Astrocyte of the hippocampus (primary cell): ENCODE results near the gene TTLL11.

Experiments used
- DNase-seq: peaks from one replicate; pipeline ENCODE4 v3.0.0; 2011; ENCODE audit warnings: low read depth, low spot score

Gene TTLL11

DNA sequence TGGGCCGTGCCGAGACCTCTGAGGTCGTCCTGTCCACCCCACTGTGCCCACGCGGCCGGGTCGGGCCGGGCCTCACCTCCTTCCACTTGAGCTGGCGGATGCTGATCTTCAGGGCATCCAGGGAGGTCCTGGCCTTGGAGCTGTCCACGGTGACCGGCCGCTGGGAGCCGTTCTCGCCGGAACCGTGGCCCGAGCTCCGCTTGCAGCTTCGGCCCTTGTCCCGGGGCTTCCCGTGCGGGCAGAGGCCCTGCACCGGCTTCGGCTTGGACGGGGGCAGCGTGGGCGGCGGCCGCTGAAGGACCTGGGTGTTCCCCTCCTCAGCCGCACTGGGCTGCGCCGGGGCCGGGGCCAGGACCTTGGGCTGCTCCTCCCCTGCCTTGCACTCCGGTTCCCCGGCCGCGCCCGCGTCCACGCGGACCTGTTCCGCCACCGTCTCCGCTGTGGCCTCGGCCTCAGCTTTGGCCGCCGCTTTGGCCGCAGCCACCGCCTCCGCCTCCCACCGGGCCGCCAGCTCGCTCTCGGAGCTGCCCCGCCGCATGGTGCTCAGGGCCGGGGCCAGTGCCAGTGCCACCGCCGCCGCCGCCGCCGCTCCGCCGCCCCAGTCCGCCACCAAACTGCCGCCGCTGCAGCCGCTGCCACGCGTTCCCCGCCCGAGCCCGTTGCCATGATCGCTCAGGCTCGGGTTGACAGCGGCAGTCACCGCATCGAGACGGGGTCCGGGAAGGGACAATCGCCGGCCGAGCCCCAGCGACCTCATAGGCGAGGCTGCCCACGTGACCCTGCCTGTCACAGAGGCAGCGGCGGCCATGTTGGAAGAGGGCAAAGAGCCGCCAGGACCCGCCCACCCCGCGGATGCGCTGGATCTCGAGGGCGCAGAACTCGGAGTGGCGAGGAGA, at the start of gene TTLL11:
TTLL11 (minus strand) TSS at position 698 of the 896 bp plus-strand sequence; CDS start at position 538, 160 bp downstream.
- peak; percentile 98 for DNase-seq

- no peak for DNase-seq
These were observed 48.6 kb upstream of the TTLL11 start for GRCh38 chr9:122141671-122142070.

- no peak for DNase-seq
These were observed 47.5 kb upstream of the TTLL11 start for GRCh38 chr9:122140368-122141193.

- DNase-seq = no peak
These were observed 45.6 kb upstream of the TTLL11 start for GRCh38 chr9:122138560-122139268.

DNA sequence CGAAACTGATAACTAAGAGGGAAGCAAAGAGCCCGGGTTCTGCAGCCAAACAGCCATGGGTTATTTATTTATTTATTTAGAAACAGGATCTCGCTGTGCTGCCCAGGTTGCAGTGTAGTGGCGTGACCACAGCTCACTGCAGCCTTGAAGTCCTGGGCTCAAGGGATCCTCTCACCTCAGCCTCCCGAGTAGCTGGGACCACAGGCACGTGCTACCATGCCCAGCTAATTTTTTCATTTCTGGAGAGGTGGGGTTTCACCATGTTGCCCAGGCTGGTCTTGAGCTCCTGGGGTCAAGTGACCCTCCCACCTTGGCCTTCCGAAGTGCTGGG, 42.4 kb upstream of the TTLL11 start:
- no peak for DNase-seq

DNA sequence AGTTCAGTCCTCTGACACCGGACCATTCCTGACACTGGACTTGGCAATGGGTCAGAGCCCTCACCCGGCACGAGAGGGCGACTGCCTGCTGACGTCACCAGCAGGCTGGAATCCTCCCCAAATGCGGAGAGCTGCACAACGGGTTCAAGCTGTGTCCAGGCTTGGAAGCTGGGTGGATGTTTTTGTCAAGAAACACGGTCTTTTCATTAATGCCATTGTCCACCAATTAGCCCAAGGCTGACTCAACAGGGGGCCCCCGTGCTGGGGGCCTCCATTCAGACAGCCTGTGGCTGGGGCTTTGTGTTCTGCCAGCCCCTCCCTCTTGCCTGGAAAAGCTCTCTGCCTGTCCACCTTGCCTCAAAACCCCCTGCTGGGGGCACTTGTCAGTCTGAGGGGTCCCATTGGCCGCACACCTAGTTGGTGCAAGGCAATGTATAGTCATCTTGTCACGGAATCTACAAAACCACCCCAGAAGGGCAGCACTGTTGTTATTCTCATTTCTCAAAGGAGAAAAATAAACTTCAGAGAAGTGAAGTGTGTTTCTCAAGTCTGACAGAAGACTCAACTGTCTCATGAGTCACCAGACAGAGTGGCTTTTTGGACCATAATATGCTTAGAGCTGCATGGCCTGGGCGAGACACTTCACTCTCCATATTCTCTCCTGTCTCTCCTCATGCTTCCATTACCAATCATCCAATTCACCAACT, 41.9 kb upstream of the TTLL11 start:
- DNase-seq = peak; percentile 58

DNA sequence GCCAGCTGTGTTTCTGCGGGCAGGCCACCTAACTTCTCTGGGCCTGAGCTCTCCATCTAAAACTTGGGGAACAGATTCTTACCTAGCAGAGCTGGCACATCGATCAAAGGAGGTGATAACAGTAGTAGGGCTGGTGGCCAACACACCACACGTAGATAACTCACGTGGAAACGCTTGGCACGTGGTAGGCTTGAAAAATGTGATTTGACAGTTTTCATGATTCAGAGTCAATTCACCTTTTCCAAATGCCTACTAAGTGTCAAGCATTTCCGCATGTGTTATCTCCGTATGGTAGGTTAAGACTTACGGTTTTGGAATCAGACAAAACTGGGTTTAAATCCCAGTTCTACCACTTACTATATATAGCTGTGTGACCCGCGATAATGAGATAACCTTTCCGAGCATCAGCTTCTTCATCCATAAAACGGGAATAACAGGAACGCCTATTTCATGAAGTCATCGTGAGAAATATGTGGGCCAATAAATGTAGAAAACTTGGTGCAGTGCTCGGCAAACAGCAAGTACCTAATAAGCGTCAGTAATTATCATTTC, 41.0 kb upstream of the TTLL11 start:
- DNase-seq = no peak

DNA sequence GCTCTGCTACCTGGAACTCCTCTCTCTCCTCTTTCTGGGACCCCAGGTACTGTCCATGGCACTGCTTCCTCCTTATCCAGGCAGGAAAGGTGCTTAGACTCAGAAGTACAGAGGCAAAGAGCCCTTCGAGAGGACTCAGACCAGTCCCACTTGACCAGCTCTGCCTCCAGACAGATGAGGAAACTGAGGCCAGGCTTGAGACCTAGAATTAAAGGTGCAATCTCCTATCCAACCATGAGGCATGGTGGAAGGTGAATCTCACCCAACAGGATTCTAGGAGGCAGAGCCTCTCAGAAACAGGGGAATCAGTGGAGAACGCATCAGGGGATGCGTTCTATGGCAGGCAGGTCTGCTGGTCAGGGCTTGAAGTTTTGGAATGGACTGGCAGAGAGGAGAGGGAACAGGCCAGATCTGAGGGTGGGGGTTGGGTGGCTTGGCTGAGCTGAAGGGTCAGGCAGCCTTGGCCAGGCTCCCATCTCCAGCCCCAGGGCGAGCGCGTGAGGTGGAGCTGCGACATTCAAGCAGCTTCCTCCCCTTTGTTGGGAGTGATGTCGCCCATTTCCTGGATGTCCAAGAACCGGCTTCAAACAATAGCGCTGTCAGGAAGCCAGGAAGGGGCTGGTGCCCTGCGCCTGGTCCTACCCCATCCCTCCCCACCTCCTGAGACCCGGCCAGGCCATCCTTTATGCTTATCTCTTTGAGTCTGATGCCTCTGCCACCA, 40.3 kb upstream of the TTLL11 start:
- no peak for DNase-seq

DNA sequence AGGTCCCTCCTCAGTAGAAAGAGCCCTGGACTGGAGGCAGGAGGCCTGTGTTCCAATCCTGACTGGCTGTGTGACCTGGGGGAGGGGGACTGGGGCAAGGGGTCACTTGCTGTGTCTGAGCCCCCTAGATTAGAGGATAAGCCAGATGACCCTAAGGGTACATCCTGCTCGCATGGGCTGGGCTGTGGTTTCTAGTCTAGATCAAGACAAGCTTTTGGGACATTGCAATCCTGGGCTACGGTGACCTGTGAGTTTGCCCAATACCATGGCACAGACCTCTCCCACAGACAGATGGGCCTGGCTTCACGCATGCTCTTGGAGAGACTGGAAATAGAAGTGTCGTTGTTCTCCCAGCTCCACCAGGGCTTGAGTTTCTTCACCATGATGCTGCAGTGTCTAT, 39.4 kb upstream of the TTLL11 start:
- no peak for DNase-seq

DNA sequence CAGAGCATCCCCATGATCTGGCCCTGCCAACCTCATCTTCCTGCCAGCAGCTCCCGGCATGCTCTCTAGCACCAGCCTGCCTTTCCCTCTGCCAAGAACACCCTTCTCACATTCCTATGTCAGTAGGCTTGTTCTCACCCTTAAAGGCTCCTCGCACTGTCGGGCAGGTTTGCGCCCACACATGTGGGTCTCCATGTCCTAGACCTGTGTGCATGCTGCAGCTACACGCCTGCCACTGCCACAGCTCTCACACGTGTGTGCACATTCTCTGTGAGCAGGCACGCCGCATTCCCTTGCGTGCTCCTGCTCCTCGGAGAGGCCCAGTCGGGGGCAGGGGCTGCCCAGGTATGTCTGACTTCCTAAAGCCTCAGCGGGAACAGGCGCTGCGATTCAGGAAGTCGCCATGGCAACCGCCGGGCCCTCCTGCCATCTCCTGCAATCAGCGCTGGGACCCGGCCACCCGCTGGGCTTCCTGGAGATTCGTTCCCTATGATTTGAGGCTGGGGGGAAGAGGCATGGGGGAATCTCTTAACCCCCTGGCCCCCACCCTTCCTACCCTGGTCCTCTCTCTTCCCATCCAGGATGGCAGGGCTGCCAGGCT, 38.4 kb upstream of the TTLL11 start:
- DNase-seq = peak; percentile 66

- no peak for DNase-seq
These were observed 37.7 kb upstream of the TTLL11 start for GRCh38 chr9:122130837-122131236.

GRCh38 chr9:122129969-122130368, 36.9 kb upstream of the TTLL11 start:
- no peak for DNase-seq

GRCh38 chr9:122128969-122129343, 35.8 kb upstream of the TTLL11 start:
- no peak for DNase-seq

GRCh38 chr9:122128007-122128968, 35.2 kb upstream of the TTLL11 start:
- no peak for DNase-seq

DNA sequence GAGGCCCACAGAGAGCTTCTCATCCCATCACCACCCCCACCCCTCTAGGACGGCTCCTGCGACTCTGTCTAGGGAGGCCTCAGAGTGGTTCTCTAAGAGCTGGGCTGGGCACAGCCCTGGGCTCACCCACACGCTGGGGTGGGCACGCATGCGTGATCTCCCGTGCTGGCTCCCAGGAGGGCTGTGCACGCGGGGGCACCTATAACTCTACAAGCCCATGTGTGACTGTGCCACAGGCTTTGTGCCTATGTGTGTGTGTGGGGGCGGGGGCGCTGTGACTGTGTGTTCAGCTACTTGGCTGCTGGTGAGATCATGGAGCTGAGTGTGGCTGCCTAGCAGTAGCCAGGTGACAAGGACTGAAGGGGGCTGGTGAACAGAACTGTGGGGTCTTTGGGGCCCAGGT, 34.3 kb upstream of the TTLL11 start:
- no peak for DNase-seq

GRCh38 chr9:122126331-122127261, 33.5 kb upstream of the TTLL11 start:
- peak; percentile 64 for DNase-seq

DNA sequence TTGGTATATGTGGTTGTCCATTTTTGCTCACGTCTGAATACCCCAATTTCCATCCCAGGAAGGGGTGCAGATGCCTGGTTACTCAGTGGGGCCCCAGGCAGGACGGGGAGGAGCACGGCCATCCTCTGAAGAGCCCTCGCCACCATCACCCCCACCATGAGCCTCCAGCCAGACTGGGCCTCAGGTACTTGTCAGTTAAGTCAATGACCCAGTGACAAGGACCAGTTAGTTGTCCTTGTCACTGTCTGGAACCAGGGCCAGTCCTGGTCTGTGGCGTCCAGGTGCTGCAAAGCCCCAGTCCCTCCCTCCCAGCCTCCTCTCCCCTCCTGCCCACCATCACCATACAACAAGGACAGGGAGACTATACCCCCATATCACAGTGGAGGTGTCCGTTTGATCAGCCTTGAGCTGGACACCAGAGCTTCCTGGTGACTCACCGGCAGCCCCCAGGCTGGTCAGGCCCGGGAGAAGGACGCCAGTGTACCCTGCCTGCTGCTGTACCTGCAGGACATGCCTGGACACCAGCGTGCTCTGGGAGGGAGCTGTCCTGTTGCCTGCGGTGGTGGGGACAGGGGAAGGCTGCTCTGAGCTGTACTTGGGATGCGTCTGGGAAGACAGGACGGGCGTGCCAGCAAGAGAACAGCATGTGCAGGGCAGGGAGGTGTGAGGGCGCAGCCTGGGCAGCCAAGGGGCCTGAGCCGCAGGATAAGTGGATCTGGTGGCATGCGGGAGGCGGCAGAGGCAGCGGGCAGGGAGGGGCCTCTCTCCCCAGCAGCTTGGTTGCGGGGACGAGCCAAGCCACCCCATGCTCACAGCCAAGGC, 32.6 kb upstream of the TTLL11 start:
- DNase-seq = peak; percentile 47
